K562 (cell line): Measurements from ENCODE around the gene ZDHHC8. TPM values are rescaled to one million over a fixed set of nuclear protein-coding genes. Genes with fewer than 3 reads are reported as not detected.

Experiments used
- ATAC-seq: fragments of 200-7000 bp; cut with Tn5 transposase; 3 replicates; pipeline ENCODE4 v1.9.1; 2020; ENCODE audit warnings: moderate library complexity
- BruUV-seq: library from RNA; stranded (reverse); fragments of 400-500 nt; replicated peaks from 2 replicates; lab custom pipeline; 2021; lab: Mats Ljungman, UMichigan
- CTCF ChIA-PET: fragments of 300-600 bp; formaldehyde crosslinking; extraction: SDS; loops from one replicate; lab custom pipeline; 2021; ENCODE audit warnings: low intra/inter-chr PET ratio; lab: Yijun Ruan, JAX
- POLR2A ChIA-PET: fragments of 300-600, 350-650 bp; sonication (Branson Sonifier 250); formaldehyde crosslinking; extraction: SDS; loops from one replicate; lab custom pipeline; 2021; ENCODE audit warnings: antibody characterized with exemption, inconsistent platforms; lab: Yijun Ruan, JAX
- DNase-seq, 4 experiments: peaks; one replicate each; pipeline versions ENCODE4 v3.0.0 to v3.0.0-alpha.2; 2011 to 2018; ENCODE audit warnings: low spot score in 3 of 4, mixed read lengths in 3 of 4; ENCODE audit errors: extremely low read depth in 1 of 4
- FAIRE-seq: peaks from 2 replicates; lab custom pipeline; 2011; peaks lifted over from hg19 to GRCh38; lab: Jason Lieb, UNC
- H2AFZ ChIP-seq: 2 replicates; pipeline ENCODE4 v1.6.0; 2011; ENCODE audit warnings: low read depth, low read length, control low read depth, inconsistent platforms
- H3K27ac ChIP-seq: fragments of 200-600 bp; 3 replicates; pipeline ENCODE4 v1.8.0; 2011; ENCODE audit warnings: low read depth, mild to moderate bottlenecking, control low read depth, inconsistent platforms, low read length, moderate library complexity, mixed read lengths; ENCODE audit errors: extremely low read depth
- H3K27me3 ChIP-seq, 2 experiments: fragments of 300-600 bp in 1 of 2; 2 replicates in 1 of 2; 3 replicates in 1 of 2; pipeline versions ENCODE4 v1.6.0 to v1.8.0; 2011; ENCODE audit warnings: inconsistent platforms in 2 of 2, low read length in 2 of 2, mild to moderate bottlenecking in 1 of 2, mixed read lengths in 1 of 2, moderate library complexity in 1 of 2; ENCODE audit not compliant: control insufficient read depth in 2 of 2, insufficient read depth in 2 of 2
- H3K36me3 ChIP-seq: fragments of 300-600 bp; 3 replicates; pipeline ENCODE4 v1.8.0; 2011; ENCODE audit warnings: mild to moderate bottlenecking, low read length, inconsistent platforms; ENCODE audit not compliant: control insufficient read depth, insufficient read depth
- H3K4me1 ChIP-seq, 2 experiments: fragments of 200-600 bp in 1 of 2; replicated peaks in 1 of 2; 2 replicates in 1 of 2; 3 replicates in 1 of 2; pipeline versions ENCODE4 v1.5.1 to v1.8.0; 2011; ENCODE audit warnings: inconsistent platforms in 2 of 2, low read length in 2 of 2, mild to moderate bottlenecking in 1 of 2, mixed read lengths in 1 of 2, moderate library complexity in 1 of 2; ENCODE audit not compliant: control insufficient read depth in 2 of 2, insufficient read depth in 2 of 2
- H3K4me2 ChIP-seq: 2 replicates; pipeline ENCODE4 v1.6.1; 2011; ENCODE audit warnings: low read length, control low read depth, inconsistent platforms, mixed read lengths; ENCODE audit not compliant: insufficient read depth
- H3K4me3 ChIP-seq: fragments of 200-600 bp; sonication (generic), shearing (Covaris generic); 2 replicates; pipeline ENCODE4 v1.5.1; 2016; ENCODE audit warnings: control low read depth, inconsistent platforms
- H3K79me2 ChIP-seq: fragments of 200-600 bp; 3 replicates; pipeline ENCODE4 v1.8.0; 2011; ENCODE audit warnings: low read length, inconsistent platforms; ENCODE audit not compliant: control insufficient read depth, insufficient read depth
- H3K9ac ChIP-seq, 2 experiments: 2 replicates each; pipeline versions ENCODE4 v1.6.0 to v1.6.1; 2011; ENCODE audit warnings: low read depth in 2 of 2, low read length in 2 of 2, control low read depth in 1 of 2, inconsistent platforms in 1 of 2, mild to moderate bottlenecking in 1 of 2, mixed read lengths in 1 of 2; ENCODE audit not compliant: insufficient read depth in 1 of 2
- H3K9me1 ChIP-seq: one replicate; pipeline ENCODE4 v1.6.0; 2011; ENCODE audit warnings: inconsistent platforms, mild to moderate bottlenecking, low read length, moderate library complexity; ENCODE audit not compliant: control insufficient read depth, insufficient read depth
- H3K9me3 ChIP-seq: replicated peaks from 2 replicates; pipeline ENCODE4 v1.5.1; 2011; ENCODE audit warnings: low read depth, low read length, inconsistent platforms; ENCODE audit not compliant: control insufficient read depth, insufficient read depth
- H4K20me1 ChIP-seq: replicated peaks from 2 replicates; pipeline ENCODE4 v1.6.1; 2011; ENCODE audit warnings: low read length, inconsistent platforms, mixed read lengths; ENCODE audit not compliant: control insufficient read depth, insufficient read depth
- CBX3 ChIP-seq, 2 experiments: IDR thresholded peaks; 1 replicate in 1 of 2; 2 replicates in 1 of 2; pipeline ENCODE4 v1.6.1; 2012; ENCODE audit warnings: inconsistent platforms in 2 of 2, low read length in 2 of 2, borderline replicate concordance in 1 of 2, control low read depth in 1 of 2
- DPF2 ChIP-seq: fragments of 450-650 bp; IDR thresholded peaks from 2 replicates; pipeline ENCODE4 v1.6.1; 2016
- ELK1 ChIP-seq: sonication (generic); formaldehyde crosslinking; IDR thresholded peaks from 2 replicates; pipeline ENCODE4 v1.8.1; 2022; ENCODE audit warnings: missing genetic modification reagents
- HCFC1 ChIP-seq: IDR thresholded peaks from 2 replicates; pipeline ENCODE4 v1.6.1; 2012; ENCODE audit warnings: low read depth, low read length, improper control_type of control experiment
- HMG20B ChIP-seq: fragments of 250-450 bp; sonication (Bioruptor Pico); IDR thresholded peaks from 2 replicates; pipeline ENCODE4 v1.5.0; 2021; ENCODE audit warnings: mild to moderate bottlenecking
- IRF2 ChIP-seq: sonication (generic); formaldehyde crosslinking; IDR thresholded peaks from 2 replicates; pipeline ENCODE4 v1.8.1; 2022; ENCODE audit warnings: mild to moderate bottlenecking, missing genetic modification reagents
- NELFE ChIP-seq: IDR thresholded peaks from 2 replicates; pipeline ENCODE4 v1.6.1; 2011; ENCODE audit warnings: mild to moderate bottlenecking; ENCODE audit not compliant: insufficient read depth, insufficient read length
- NR2C2 ChIP-seq, 2 experiments: fragments of 200-800 bp in 1 of 2; sonication (Bioruptor generic) in 1 of 2; sonication (generic) in 1 of 2; formaldehyde crosslinking in 1 of 2; IDR thresholded peaks; 2 replicates each; pipeline versions ENCODE4 v1.6.1 to v1.8.0; 2016 to 2022; ENCODE audit warnings: mild to moderate bottlenecking in 1 of 2, missing compliant biosample characterization in 1 of 2, missing genetic modification characterization in 1 of 2, missing genetic modification reagents in 1 of 2
- PHF20 ChIP-seq: fragments of 450-650 bp; IDR thresholded peaks from 2 replicates; pipeline ENCODE4 v1.6.1; 2018; ENCODE audit not compliant: partially characterized antibody
- POLR2AphosphoS5 ChIP-seq: IDR thresholded peaks from 2 replicates; pipeline ENCODE4 v1.6.1; 2011; ENCODE audit warnings: mild to moderate bottlenecking, low read depth, low read length, moderate library complexity; ENCODE audit not compliant: control insufficient read depth, insufficient read depth
- PRMT5 ChIP-seq: sonication (generic); formaldehyde crosslinking; IDR thresholded peaks from 2 replicates; pipeline ENCODE4 v1.5.0; 2020; ENCODE audit warnings: missing genetic modification reagents
- RFX7 ChIP-seq: fragments of 250-450 bp; sonication (Bioruptor Pico); IDR thresholded peaks from 2 replicates; pipeline ENCODE4 v1.5.1; 2021; ENCODE audit warnings: mild to moderate bottlenecking
- SNIP1 ChIP-seq: fragments of 450-650 bp; IDR thresholded peaks from 2 replicates; pipeline ENCODE4 v1.7.1; 2017; ENCODE audit warnings: low read depth, mild to moderate bottlenecking
- SNRNP70 ChIP-seq: fragments of 200-400 bp; formaldehyde crosslinking; optimal IDR thresholded peaks from 2 replicates; pipeline ENCODE3; 2017; ENCODE audit warnings: low read depth, low read length
- TBL1XR1 ChIP-seq, 2 experiments: IDR thresholded peaks; 2 replicates each; pipeline ENCODE4 v1.6.1; 2012; ENCODE audit warnings: improper control_type of control experiment in 2 of 2, low read length in 2 of 2, mild to moderate bottlenecking in 1 of 2
- TEAD2 ChIP-seq: fragments of 450-650 bp; IDR thresholded peaks from 2 replicates; pipeline ENCODE4 v1.6.1; 2016; ENCODE audit warnings: missing genetic modification characterization, control low read depth, missing compliant biosample characterization
- ZNF133 ChIP-seq: fragments of 250-450 bp; sonication (Bioruptor Pico); IDR thresholded peaks from 2 replicates; pipeline ENCODE4 v1.4.0; 2020; ENCODE audit warnings: mild to moderate bottlenecking
- ZNF444 ChIP-seq: fragments of 250-450 bp; sonication (Bioruptor Pico); IDR thresholded peaks from 2 replicates; pipeline ENCODE4 v1.4.0; 2020; ENCODE audit warnings: mild to moderate bottlenecking, moderate library complexity
- WGBS: fragments of 100-300 bp; shearing (Covaris generic); methylation state at CpG from one replicate; pipeline ENCODE4 v1.1.6; 2016; ENCODE audit warnings: low coverage, mixed read lengths; ENCODE audit not compliant: insufficient coverage; ENCODE audit errors: missing lambda C conversion rate; 5-methylcytosine and 5-hydroxymethylcytosine counted together
- in situ Hi-C: fragments of 300-500 bp; cut with MboI; formaldehyde crosslinking; loops from 4 replicates; pipeline ENCODE4 v1.15.0; 2018; ENCODE audit warnings: inconsistent platforms, mixed read lengths
- intact Hi-C: fragments of 100-400 bp; cut with micrococcal nuclease; formaldehyde crosslinking; loops from 2 replicates; pipeline ENCODE4 v1.14.2; 2022
- polyA plus RNA-seq, 8 experiments: library from polyadenylated mRNA; depleted of rRNA in 4 of 8; stranded (reverse) in 5 of 8; unstranded in 3 of 8; fragments of >200 nt; fragmentation: Nextera tagmentation in 2 of 8; fragmentation: Illumina TruSeq in 1 of 8; extraction: Ambion mirVana in 2 of 8; extraction: Trizol in 1 of 8; gene quantifications; 2 replicates each; pipeline versions ENCODE4 v1.2.1 to v1.2.3, GENCODE V29; 2011 to 2014; ENCODE audit warnings: inconsistent platforms in 1 of 8, missing spikeins in 1 of 8
- total RNA-seq, 7 experiments: library from RNA; depleted of rRNA in 6 of 7; stranded (reverse); fragments of >200 nt in 6 of 7; fragmentation: Illumina TruSeq in 2 of 7; extraction: Trizol in 2 of 7; gene quantifications; 2 replicates each; pipeline versions ENCODE4 v1.2.1 to v1.2.3, GENCODE V29; 2011 to 2021; ENCODE audit warnings: low replicate concordance in 1 of 7
- TF ChIP-seq, protein P1 (sequence below): fragments of 250-450 bp; sonication (Bioruptor Pico); IDR thresholded peaks from 2 replicates; pipeline ENCODE4 v1.4.0; 2020; ENCODE audit warnings: mild to moderate bottlenecking, moderate library complexity
- TF ChIP-seq, protein P2 (sequence below): fragments of 250-450 bp; sonication (Bioruptor Pico); IDR thresholded peaks from 2 replicates; pipeline ENCODE4 v1.9.0; 2021; ENCODE audit warnings: mild to moderate bottlenecking

ZDHHC8 gene
- total and polyA plus RNA-seq, 9 of the 15 experiments (the other 6 are each of a cell fraction or from before 2014, with no cell fraction given), result 0.04 to 109 (median 16.4) TPM

DNA sequence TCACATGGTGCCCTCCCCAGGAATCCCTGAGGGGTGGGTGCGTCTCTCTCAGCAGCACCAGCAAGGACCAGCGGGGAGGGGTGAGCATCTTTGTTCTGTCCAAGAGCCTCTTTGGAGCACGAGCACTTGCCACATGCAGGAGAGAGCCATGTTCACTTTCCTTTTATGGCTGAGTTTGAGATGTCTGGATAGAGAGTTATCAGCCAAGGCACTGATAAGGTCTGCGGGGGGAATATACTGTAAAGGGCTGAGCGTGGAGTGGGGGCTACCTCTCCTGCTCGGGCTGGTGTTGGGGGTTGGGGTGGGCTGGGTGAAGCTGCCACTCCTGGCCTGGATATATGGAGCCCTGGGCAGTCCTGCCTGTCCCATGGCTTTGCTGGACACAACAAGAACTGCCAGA is 54.1 kb downstream of the ZDHHC8 start:
- no peak for DNase-seq
- Histone ChIP-seq H3K9ac (no peak overlapping the region; a peak in 1 of 4 replicates), H4K20me1 (peaks cover 28% of the 10 kb centered on the region), H3K27me3 (peaks cover 30 to 65% of the 10 kb centered on the region in 2 experiments; a peak in 4 of 5 replicates), H3K4me1 (peaks cover 0 to 40% of the 10 kb centered on the region in 2 experiments; a peak in 1 of 5 replicates), H3K36me3 (no peaks in the 10 kb centered on the region), H3K27ac (no peak overlapping the region), H3K4me3 (no peak overlapping the region), H2AFZ (no peak overlapping the region), H3K9me1 (no peaks in the 10 kb centered on the region), H3K9me3 (no peaks in the 10 kb centered on the region), H3K79me2 (no peaks in the 10 kb centered on the region), H3K4me2 (no peak overlapping the region)
- no peak for FAIRE-seq
- 2% methylated on average over 6 of the region's 6 CpGs for WGBS
- in situ Hi-C loops, result no loop called here
- CTCF ChIA-PET, result interaction anchor here (1.5 kb wide), 1 partner anchor 20 kb away, joined by 4 read pairs; no protein-coding TSS in a partner anchor
- intact Hi-C loops, result no loop called here
- ATAC-seq, result no peak
- POLR2A ChIA-PET, result interaction anchor here (0.6 to 3.6 kb wide), 7 partner anchors 10 to 101 kb away, joined by 3 to 14 read pairs (median 4); no protein-coding TSS in a partner anchor
- no TSS peak for BruUV-seq
- TF ChIP-seq CBX3 (IDR thresholded peaks at IDR 0.05; ENCODE audit: borderline replicate concordance in 1 of 2, low read length in 2 of 2) (no peak), PRMT5 (CRISPR knock-in tag) (no peak), NELFE (no peak), HCFC1 (no peak), PHF20 (no peak), SNIP1 (no peak), HMG20B (no peak), SNRNP70 (no peak), IRF2 (CRISPR knock-in tag) (peak; percentile 0; the same call in 1 of the 2 replicates), RFX7 (CRISPR knock-in tag) (no peak), ZNF444 (CRISPR knock-in tag) (no peak), DPF2 (no peak), NR2C2 (CRISPR knock-in tag; IDR thresholded peaks at IDR 0.05) (0 out of 2 replicates have a peak, but pooled peaks have one; percentile 13), NR2C2 (tag; IDR thresholded peaks at IDR 0.05) (no peak), ZNF133 (no peak), ELK1 (CRISPR knock-in tag) (0 out of 2 replicates have a peak, but pooled peaks have one; percentile 43), TEAD2 (tag) (no peak), POLR2AphosphoS5 (no peak), TBL1XR1 (IDR thresholded peaks at IDR 0.05; ENCODE audit: low read length in 2 of 2) (0 out of 4 replicates have a peak, but pooled peaks of 1 of the 2 experiments have one; percentile 17)
- TF ChIP-seq, protein P1, sequence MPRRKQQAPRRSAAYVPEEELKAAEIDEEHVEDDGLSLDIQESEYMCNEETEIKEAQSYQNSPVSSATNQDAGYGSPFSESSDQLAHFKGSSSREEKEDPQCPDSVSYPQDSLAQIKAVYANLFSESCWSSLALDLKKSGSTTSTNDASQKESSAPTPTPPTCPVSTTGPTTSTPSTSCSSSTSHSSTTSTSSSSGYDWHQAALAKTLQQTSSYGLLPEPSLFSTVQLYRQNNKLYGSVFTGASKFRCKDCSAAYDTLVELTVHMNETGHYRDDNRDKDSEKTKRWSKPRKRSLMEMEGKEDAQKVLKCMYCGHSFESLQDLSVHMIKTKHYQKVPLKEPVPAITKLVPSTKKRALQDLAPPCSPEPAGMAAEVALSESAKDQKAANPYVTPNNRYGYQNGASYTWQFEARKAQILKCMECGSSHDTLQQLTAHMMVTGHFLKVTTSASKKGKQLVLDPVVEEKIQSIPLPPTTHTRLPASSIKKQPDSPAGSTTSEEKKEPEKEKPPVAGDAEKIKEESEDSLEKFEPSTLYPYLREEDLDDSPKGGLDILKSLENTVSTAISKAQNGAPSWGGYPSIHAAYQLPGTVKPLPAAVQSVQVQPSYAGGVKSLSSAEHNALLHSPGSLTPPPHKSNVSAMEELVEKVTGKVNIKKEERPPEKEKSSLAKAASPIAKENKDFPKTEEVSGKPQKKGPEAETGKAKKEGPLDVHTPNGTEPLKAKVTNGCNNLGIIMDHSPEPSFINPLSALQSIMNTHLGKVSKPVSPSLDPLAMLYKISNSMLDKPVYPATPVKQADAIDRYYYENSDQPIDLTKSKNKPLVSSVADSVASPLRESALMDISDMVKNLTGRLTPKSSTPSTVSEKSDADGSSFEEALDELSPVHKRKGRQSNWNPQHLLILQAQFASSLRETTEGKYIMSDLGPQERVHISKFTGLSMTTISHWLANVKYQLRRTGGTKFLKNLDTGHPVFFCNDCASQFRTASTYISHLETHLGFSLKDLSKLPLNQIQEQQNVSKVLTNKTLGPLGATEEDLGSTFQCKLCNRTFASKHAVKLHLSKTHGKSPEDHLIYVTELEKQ, result no peak
- TF ChIP-seq, protein P2, sequence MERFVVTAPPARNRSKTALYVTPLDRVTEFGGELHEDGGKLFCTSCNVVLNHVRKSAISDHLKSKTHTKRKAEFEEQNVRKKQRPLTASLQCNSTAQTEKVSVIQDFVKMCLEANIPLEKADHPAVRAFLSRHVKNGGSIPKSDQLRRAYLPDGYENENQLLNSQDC (CRISPR knock-in tag), result no peak
